HG03354 (cell line): Measurements from ENCODE around the gene COX6B1.
A peak's percentile ranks its signal among the peaks of the same experiment; 100 is the strongest.
"Not testable (repeated sequence)": the region's sequence is repeated elsewhere in the genome, so short reads cannot be mapped to it uniquely, and the experiment has no call there.

ENCODE experiments used
- ATAC-seq: cut with Tn5 transposase; IDR thresholded peaks from one replicate; pipeline ENCODE4 v1.9.1; 2021; ENCODE audit warnings: mild to moderate bottlenecking; ENCODE audit not compliant: unreplicated experiment, poor library complexity, severe bottlenecking

COX6B1 gene

DNA sequence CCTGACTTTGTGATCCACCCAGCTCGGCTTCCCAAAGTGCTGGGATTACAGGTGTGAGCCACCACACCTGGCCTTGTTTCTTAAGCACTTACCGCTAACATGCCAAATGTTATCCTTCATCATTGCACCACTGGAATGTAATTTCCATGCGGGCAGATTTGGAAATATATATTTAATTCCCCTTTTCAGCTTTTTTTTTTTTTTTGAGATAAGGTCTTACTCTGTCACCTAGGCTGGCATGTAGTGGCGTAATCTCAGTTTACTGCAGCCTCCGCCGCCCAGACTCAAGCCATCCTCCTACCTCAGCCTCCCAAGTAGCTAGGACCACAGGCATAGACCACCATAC, 13.8 kb downstream of the COX6B1 start:
- no peak for ATAC-seq

GRCh38 chr19:35663981-35664380, 15.9 kb downstream of the COX6B1 start:
- no peak for ATAC-seq

- no peak for ATAC-seq
These were observed 17.0 kb downstream of the COX6B1 start for GRCh38 chr19:35665157-35665556.

DNA sequence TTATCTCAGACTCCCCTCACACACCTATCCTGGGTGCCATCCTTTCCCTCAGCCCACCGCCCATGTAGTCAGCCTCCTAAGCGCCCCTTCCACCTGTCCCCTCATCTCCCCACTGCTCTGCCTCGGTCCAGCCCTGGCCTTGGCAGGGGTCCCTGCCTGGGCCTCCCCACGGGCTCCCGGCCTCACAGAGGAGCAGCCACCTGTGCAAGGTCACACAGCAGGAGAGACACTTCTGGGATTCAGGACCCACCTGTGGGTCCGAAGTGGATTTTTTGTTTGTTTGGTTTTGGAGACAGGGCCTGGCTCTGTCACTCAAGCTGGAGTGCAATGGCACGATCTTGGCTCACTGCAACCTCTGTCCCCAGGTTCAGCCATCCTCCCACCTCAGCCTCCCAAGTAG, 17.5 kb downstream of the COX6B1 start:
- no peak for ATAC-seq

- no peak for ATAC-seq
These were observed 18.3 kb downstream of the COX6B1 start, which contains the start of gene UPK1A for GRCh38 chr19:35666251-35666913. TSS of gene UPK1A (plus strand) at chr19:35666517. CDS start at chr19:35666813, 296 bp downstream.

DNA sequence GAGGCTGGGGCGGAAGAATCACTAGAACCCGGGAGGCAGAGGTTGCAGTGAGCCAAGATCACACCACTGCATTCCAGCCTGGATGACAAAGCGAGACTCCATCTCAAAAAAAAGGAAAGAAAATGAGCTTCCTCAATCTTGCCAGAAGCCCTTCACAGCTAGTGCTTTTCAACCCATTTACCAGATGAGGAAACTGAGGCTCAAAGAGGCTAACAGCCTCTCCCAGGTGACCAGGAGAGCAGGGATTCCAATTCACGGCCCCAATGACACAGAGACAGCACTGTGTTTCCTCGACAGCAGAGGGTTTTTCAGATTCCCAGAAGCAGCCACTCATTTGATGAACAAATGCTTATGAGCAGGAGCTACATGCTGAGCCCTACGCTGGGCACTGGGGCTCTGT, 21.4 kb downstream of the COX6B1 start:
- no peak for ATAC-seq

DNA sequence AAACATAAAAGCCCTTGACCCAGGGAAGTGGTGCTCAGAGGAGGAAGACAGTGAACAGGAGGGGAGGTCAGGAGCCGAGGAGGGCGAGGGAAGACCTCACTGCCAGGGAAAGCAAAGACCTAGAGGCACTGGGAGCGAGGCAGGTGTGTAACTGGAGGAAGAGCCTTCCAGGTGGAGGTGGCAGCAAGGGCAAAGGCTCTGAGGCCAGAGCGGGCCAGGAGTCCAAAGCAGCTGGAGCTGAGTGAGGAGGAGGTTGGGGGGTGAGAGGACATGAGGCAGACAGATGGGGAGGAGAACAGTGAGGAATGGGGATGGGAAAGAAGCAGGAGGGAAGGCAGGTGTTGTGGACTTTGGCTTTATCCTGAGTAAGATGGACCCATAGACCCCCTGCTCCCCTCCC, 21.9 kb downstream of the COX6B1 start:
- no peak for ATAC-seq

GRCh38 chr19:35670686-35671085, 22.6 kb downstream of the COX6B1 start:
- ATAC-seq, result no peak

GRCh38 chr19:35671818-35672217, 23.7 kb downstream of the COX6B1 start:
- ATAC-seq, result no peak

DNA sequence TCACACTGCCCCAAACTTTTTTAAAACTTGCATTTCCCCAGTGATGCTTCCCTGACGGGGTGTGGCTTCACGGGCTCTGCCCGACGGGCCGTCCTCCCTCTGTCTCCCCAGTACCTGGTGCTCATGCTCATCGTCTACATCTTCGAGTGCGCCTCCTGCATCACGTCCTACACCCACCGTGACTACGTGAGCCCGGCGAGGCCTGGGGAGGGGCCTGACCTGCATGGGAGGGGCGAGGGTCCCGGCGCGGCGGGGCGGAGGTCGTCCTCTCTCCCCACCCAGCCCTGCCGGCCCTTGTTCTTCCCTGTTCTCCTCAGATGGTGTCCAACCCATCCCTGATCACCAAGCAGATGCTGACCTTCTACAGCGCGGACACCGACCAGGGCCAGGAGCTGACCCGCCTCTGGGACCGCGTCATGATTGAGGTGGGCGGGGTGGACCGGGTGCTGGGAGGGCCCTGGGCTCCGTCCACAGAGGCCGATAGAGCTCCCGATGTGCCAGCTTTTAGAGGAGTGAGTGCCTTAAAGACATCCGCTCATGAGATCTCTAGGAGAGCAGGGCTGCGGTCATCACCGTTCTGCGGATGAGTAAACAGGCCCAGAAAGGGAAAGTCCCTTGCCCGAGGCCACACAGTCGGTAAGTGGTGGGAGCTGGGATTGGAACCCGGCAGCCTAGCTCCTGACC, 25.1 kb downstream of the COX6B1 start:
- ATAC-seq, result no peak

GRCh38 chr19:35675589-35676140, 27.5 kb downstream of the COX6B1 start:
- no peak for ATAC-seq

- ATAC-seq, result no peak
These were observed 41.7 kb downstream of the COX6B1 start for GRCh38 chr19:35689836-35690235.

DNA sequence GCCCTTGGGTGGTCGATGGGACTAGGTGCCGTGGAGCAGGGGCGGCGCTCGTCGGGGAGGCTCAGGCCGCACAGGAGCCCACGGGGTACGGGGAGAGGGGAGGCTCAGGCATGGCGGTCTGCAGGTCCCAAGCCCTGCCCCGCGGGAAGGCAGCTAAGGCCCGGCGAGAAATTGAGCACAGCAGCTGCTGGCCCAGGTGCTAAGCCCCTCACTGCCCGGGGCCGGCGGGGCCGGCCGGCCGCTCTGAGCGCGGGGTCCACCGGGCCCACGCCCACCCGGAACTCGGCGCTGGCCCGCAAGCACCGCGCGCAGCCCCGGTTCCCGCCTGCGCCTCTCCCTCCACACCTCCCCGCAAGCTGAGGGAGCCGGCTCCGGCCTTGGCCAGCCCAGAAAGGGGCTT, 43.0 kb downstream of the COX6B1 start:
- not testable (repeated sequence) for ATAC-seq

- no peak for ATAC-seq
These were observed 43.9 kb downstream of the COX6B1 start for GRCh38 chr19:35692010-35692409.

GRCh38 chr19:35693422-35693821, 45.3 kb downstream of the COX6B1 start:
- no peak for ATAC-seq

- ATAC-seq, result peak; percentile 82
These were observed 45.9 kb downstream of the COX6B1 start for GRCh38 chr19:35693835-35694599.

- ATAC-seq, result no peak
These were observed 47.8 kb downstream of the COX6B1 start for GRCh38 chr19:35695895-35696422.

DNA sequence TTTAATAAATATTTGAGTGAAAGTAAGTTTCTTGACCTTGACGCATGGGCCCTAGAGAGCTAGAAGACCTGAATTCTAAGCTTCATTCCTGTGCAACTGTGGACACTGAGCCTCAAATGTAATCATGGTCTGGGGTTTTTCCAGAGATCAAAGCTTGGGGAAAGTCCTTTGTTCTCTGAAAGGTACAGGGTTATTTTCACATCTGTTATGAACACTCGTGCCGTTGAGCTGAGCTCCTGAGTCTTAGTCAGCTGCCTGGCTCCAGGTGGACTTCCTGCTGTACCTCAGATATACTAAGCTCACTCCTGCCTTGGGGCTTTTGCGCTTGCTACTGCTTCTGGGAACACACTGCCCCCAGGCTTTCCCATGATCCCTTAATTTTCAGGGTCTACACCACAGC, 48.7 kb downstream of the COX6B1 start:
- ATAC-seq, result no peak

DNA sequence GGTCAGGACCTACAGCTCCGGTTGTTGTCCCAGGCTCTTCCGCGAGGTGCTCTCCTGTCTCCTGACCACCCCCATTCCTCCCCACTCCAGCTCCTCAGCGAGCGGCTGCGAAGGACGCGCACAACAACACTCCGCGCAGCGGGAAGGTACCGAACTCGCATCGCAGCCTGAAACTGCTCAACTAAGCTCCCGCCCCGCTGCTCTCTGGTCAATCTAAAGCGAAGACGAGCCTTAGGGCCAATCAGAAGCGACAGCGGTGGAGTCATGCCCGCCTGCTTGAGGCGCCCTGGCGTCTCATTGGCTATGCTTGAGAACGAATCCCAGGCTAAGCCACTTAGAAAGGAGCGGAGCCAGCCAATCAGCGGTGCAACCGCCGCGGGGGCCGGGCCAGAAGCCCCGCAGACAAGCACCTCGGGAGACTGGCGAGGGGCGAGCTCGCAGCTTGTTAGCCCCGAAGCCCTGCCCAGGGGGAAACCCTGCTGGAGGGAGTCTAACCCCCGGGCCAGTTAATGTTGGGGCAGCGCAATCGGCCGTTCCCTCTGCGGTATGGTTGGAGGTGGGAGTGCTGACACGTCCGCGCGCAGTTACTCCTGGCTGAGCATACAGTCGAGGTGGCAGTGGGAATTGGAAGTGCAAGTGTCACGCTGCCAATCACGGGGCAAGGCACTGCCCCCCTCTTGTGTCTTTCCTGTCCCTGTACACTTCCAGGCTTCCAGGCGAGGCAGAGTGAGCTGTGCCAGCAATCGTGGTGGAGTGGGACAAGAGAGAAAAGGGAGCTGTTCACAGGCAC, 54.3 kb downstream of the COX6B1 start:
- ATAC-seq, result peak; percentile 96

DNA sequence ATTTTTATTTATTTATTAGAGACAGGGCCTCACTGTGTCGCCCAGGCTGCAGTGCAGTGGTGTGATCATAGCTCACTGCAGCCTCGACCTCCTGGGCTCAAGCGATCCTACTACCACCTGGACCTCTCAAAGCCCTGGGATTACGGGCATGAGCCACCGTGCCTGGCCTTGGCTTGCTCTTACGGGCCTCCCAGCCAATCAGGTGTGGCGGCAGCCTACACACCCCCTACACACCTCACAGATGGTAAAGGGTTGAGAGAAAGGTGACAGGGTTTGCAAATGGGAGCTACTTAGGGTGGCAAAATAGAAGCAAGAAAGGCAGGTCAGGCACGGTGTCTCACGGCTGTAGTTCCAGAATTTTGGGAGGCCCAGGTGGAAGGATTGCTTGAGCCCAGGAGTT, 55.2 kb downstream of the COX6B1 start:
- ATAC-seq, result no peak
